ENCODE results near the gene GRID1. TPM values are rescaled to one million over a fixed set of nuclear protein-coding genes. Genes with fewer than 3 reads are reported as not detected.

GRID1 gene
- total RNA-seq, 1 experiment from 2014 or later = 5.6 TPM

DNA sequence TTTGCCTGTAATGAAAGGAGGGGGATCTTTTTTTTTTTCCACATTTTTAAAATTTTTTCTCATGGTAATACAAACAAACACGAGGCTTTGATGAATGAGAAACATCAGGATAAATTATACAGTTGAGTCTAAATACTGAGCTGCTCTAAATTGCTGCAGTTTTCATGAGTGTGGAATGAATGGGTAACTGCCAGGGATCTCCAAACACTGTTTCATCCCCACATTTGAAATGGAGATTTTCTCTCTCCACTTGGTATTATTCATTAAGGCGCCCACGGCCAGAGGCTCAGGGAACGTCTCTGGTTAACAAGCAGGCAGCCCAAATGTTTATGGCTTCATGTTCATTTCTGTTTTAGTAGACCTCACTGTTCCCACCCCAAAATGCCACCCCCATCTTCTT, 717.1 kb downstream of the GRID1 start:
- DNase-seq (ENCODE audit: low read depth, low spot score) = no peak

More for the DNA sequence above, 717.1 kb downstream of the GRID1 start:
- Histone ChIP-seq H4K20me1 (ENCODE audit: insufficient read depth) (no peaks in the 10 kb centered on the region), H3K79me2 (ENCODE audit: insufficient read depth, low read length) (no peaks in the 10 kb centered on the region), H3K36me3 (ENCODE audit: control insufficient read depth in 1 of 2, insufficient read depth in 2 of 2, low read length in 2 of 2) (no peaks in the 10 kb centered on the region), H3K4me3 (replicated peaks in 1 of 2; ENCODE audit: low read depth in 1 of 2, low read length in 2 of 2) (no peak overlapping the region), H3K9me3 (ENCODE audit: control insufficient read depth in 1 of 2, insufficient read depth in 1 of 2, low read depth in 1 of 2, low read length in 2 of 2) (no peaks in the 10 kb centered on the region), H2AFZ (ENCODE audit: low read depth, low read length, poor library complexity, severe bottlenecking) (no peak overlapping the region), H3K4me2 (ENCODE audit: low read length) (no peak overlapping the region), H3K4me1 (ENCODE audit: control insufficient read depth in 1 of 2, insufficient read depth in 2 of 2, low read length in 2 of 2) (peaks cover 6 to 14% of the 10 kb centered on the region in 2 experiments), H3K27ac (ENCODE audit: low read depth, low read length) (no peak overlapping the region), H3K27me3 (ENCODE audit: insufficient read depth, low read length) (0 out of 2 replicates have a peak, but pooled peaks cover 3% of the 10 kb centered on the region), H3K9ac (ENCODE audit: low read length) (no peak overlapping the region), H3K9me2 (ENCODE audit: insufficient read depth) (no peaks in the 10 kb centered on the region)
- intact Hi-C loops (cut with micrococcal nuclease) = no loop called here
- BruUV-seq (replicated peaks) = no TSS peak
- CTCF ChIA-PET = no interaction called here
- RAD21 ChIA-PET (ENCODE audit: low non-redundant PET in 1 of 2, low total read pairs in 2 of 2, uncharacterized antibody in 2 of 2, unreplicated experiment in 2 of 2) = no interaction called here
- no peak for ATAC-seq
- TF ChIP-seq POLR2AphosphoS5 (IDR thresholded peaks at IDR 0.05; ENCODE audit: low read depth, low read length) = no peak
- no peak for TF ChIP-seq ZFX (IDR thresholded peaks at IDR 0.05)
- no peak for TF ChIP-seq YY1 (IDR thresholded peaks at IDR 0.05; ENCODE audit: extremely low read depth, insufficient replicate concordance, low read depth, low read length)
- TF ChIP-seq EZH2phosphoT487 (IDR thresholded peaks at IDR 0.05; ENCODE audit: borderline replicate concordance) = no peak
- TF ChIP-seq JUND (IDR thresholded peaks at IDR 0.05) = no peak
- TF ChIP-seq, protein P1, sequence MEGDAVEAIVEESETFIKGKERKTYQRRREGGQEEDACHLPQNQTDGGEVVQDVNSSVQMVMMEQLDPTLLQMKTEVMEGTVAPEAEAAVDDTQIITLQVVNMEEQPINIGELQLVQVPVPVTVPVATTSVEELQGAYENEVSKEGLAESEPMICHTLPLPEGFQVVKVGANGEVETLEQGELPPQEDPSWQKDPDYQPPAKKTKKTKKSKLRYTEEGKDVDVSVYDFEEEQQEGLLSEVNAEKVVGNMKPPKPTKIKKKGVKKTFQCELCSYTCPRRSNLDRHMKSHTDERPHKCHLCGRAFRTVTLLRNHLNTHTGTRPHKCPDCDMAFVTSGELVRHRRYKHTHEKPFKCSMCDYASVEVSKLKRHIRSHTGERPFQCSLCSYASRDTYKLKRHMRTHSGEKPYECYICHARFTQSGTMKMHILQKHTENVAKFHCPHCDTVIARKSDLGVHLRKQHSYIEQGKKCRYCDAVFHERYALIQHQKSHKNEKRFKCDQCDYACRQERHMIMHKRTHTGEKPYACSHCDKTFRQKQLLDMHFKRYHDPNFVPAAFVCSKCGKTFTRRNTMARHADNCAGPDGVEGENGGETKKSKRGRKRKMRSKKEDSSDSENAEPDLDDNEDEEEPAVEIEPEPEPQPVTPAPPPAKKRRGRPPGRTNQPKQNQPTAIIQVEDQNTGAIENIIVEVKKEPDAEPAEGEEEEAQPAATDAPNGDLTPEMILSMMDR (IDR thresholded peaks at IDR 0.05 in 2 of 3, conservative IDR thresholded peaks at IDR 0.05 in 1 of 3; ENCODE audit: borderline replicate concordance in 1 of 3, insufficient read depth in 1 of 3, low read depth in 2 of 3, low read length in 2 of 3) = no peak
- TF ChIP-seq, protein P2, sequence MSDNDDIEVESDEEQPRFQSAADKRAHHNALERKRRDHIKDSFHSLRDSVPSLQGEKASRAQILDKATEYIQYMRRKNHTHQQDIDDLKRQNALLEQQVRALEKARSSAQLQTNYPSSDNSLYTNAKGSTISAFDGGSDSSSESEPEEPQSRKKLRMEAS (IDR thresholded peaks at IDR 0.05) = no peak
- no peak for TF ChIP-seq TCF7L2 (IDR thresholded peaks at IDR 0.05; ENCODE audit: borderline replicate concordance, extremely low read depth, insufficient read depth, insufficient read length)
- TF ChIP-seq, protein P3, sequence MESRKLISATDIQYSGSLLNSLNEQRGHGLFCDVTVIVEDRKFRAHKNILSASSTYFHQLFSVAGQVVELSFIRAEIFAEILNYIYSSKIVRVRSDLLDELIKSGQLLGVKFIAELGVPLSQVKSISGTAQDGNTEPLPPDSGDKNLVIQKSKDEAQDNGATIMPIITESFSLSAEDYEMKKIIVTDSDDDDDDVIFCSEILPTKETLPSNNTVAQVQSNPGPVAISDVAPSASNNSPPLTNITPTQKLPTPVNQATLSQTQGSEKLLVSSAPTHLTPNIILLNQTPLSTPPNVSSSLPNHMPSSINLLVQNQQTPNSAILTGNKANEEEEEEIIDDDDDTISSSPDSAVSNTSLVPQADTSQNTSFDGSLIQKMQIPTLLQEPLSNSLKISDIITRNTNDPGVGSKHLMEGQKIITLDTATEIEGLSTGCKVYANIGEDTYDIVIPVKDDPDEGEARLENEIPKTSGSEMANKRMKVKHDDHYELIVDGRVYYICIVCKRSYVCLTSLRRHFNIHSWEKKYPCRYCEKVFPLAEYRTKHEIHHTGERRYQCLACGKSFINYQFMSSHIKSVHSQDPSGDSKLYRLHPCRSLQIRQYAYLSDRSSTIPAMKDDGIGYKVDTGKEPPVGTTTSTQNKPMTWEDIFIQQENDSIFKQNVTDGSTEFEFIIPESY (IDR thresholded peaks at IDR 0.05; ENCODE audit: extremely low read depth, insufficient replicate concordance, low read length) = no peak
- TF ChIP-seq, protein P4, sequence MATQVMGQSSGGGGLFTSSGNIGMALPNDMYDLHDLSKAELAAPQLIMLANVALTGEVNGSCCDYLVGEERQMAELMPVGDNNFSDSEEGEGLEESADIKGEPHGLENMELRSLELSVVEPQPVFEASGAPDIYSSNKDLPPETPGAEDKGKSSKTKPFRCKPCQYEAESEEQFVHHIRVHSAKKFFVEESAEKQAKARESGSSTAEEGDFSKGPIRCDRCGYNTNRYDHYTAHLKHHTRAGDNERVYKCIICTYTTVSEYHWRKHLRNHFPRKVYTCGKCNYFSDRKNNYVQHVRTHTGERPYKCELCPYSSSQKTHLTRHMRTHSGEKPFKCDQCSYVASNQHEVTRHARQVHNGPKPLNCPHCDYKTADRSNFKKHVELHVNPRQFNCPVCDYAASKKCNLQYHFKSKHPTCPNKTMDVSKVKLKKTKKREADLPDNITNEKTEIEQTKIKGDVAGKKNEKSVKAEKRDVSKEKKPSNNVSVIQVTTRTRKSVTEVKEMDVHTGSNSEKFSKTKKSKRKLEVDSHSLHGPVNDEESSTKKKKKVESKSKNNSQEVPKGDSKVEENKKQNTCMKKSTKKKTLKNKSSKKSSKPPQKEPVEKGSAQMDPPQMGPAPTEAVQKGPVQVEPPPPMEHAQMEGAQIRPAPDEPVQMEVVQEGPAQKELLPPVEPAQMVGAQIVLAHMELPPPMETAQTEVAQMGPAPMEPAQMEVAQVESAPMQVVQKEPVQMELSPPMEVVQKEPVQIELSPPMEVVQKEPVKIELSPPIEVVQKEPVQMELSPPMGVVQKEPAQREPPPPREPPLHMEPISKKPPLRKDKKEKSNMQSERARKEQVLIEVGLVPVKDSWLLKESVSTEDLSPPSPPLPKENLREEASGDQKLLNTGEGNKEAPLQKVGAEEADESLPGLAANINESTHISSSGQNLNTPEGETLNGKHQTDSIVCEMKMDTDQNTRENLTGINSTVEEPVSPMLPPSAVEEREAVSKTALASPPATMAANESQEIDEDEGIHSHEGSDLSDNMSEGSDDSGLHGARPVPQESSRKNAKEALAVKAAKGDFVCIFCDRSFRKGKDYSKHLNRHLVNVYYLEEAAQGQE (IDR thresholded peaks at IDR 0.05; ENCODE audit: low read depth) = no peak
- TF ChIP-seq SP1 (IDR thresholded peaks at IDR 0.05; ENCODE audit: low read depth) = no peak
- TF ChIP-seq SIN3A (IDR thresholded peaks at IDR 0.05; ENCODE audit: low read depth) = no peak
- no peak for TF ChIP-seq EZH2 (IDR thresholded peaks at IDR 0.05)
- TF ChIP-seq CEBPB (IDR thresholded peaks at IDR 0.05; ENCODE audit: low read depth) = no peak
- no peak for TF ChIP-seq EGR1 (IDR thresholded peaks at IDR 0.05; ENCODE audit: low read depth)
- no peak for TF ChIP-seq CBX3 (IDR thresholded peaks at IDR 0.05; ENCODE audit: low read depth)
- no peak for TF ChIP-seq FOSL1 (IDR thresholded peaks at IDR 0.05; ENCODE audit: low read depth)
- POLR2A ChIA-PET = no interaction called here

Data from HCT116 (cell line).